Activated CD8-positive, alpha-beta T cell treated with anti-CD3 and anti-CD28 coated beads, Interleukin-2, amount 10 ng/mL, durations not matched to agents 7 days and 5 days (primary cell): ENCODE results near the gene KLF11. TPM values are rescaled to one million over a fixed set of nuclear protein-coding genes. Genes with fewer than 3 reads are reported as not detected.

Experiments
- ATAC-seq: fragments of 150-1000 bp; cut with Tn5 transposase; one replicate; pipeline ENCODE4 v1.10.0; 2021; ENCODE audit warnings: moderate library complexity
- CTCF ChIA-PET: fragments of 350-600 bp; sonication (Branson Sonifier 250); formaldehyde crosslinking; loops from one replicate; lab custom pipeline; 2021; ENCODE audit warnings: antibody characterized with exemption; lab: Charles Lee
- POLR2A ChIA-PET: fragments of 350-600 bp; sonication (Branson Sonifier 250); formaldehyde crosslinking; loops from one replicate; lab custom pipeline; 2021; ENCODE audit warnings: antibody characterized with exemption; lab: Charles Lee
- DNase-seq: peaks from one replicate; pipeline ENCODE4 v3.0.0-alpha.2; 2020
- H3K27ac Mint-ChIP-seq: one replicate; pipeline ENCODE4 v1.8.0; 2021; ENCODE audit warnings: mild to moderate bottlenecking, mixed read lengths
- H3K27me3 Mint-ChIP-seq: one replicate; pipeline ENCODE4 v1.8.0; 2021; ENCODE audit warnings: low read depth, mixed read lengths
- H3K36me3 Mint-ChIP-seq: one replicate; pipeline ENCODE4 v1.8.0; 2021; ENCODE audit warnings: low read depth, mixed read lengths
- H3K4me1 Mint-ChIP-seq: one replicate; pipeline ENCODE4 v1.8.0; 2021; ENCODE audit warnings: low read depth, mixed read lengths
- H3K4me3 Mint-ChIP-seq: one replicate; pipeline ENCODE4 v1.8.0; 2021; ENCODE audit warnings: mild to moderate bottlenecking, mixed read lengths
- H3K9me3 Mint-ChIP-seq: one replicate; pipeline ENCODE4 v1.8.0; 2022; ENCODE audit warnings: mixed read lengths; ENCODE audit not compliant: insufficient read depth
- total RNA-seq, 2 experiments: library from RNA; stranded (reverse); gene quantifications; one replicate each; pipeline ENCODE4 v1.2.3, GENCODE V29; 2021

The KLF11 gene
- total RNA-seq, 2 experiments from 2014 or later: 6.8 to 9.2 TPM

DNA sequence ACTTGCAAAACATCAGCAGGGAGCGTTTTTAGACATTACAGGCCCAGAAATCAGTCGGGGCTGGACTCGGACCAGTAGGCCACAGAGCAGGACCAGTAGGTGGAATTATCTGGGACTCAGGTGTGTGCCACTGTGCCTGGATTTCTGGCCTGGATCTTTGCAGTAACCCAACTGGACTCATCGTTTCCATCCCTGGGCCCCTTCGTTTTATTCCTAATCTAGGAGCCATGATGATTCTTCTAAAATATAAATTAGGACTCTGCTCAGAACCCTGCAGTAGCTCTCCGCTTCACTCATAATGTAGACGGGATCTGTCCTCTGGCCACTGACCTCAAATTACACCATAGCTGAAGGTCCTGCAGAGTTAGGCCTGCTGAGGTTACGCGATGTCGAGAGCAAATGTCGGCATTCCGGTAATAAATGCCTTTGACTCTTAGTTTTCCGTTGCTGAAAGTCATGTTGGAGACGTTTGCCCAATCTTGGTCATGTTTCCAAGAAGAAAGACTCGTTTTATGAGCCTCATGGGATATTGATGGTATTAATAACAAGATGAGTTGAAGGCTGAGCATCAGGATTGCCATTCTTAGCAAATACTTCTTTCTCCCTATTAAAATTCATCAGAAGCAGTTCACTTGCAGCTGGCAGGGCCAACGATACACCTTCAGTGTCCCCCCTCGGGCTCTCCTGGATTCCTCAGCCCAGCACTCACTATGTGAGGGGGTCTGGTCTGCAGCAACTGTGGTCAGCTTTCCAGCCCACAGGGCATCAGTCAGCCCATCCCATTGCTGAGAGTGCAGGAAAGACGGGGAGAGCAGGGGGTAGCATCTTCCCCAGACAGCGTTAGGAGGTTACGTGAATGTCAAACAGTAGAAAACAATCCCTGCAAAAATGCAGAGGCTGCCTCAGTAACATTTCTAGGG, 39.9 kb upstream of the KLF11 start:
- no peak for DNase-seq
- H3K9me3 Mint-ChIP-seq: no peaks in the 10 kb centered on the region
- H3K4me3 Mint-ChIP-seq: no peak overlapping the region
- POLR2A ChIA-PET: no interaction called here
- ATAC-seq: no peak
- H3K27ac Mint-ChIP-seq: no peak overlapping the region
- CTCF ChIA-PET: interaction anchor here (1.7 kb wide), 1 partner anchor 20 kb away, joined by 5 read pairs; no protein-coding TSS in a partner anchor
- peaks cover 18% of the 10 kb centered on the region for H3K27me3 Mint-ChIP-seq
- H3K36me3 Mint-ChIP-seq: no peaks in the 10 kb centered on the region
- H3K4me1 Mint-ChIP-seq: no peaks in the 10 kb centered on the region

DNA sequence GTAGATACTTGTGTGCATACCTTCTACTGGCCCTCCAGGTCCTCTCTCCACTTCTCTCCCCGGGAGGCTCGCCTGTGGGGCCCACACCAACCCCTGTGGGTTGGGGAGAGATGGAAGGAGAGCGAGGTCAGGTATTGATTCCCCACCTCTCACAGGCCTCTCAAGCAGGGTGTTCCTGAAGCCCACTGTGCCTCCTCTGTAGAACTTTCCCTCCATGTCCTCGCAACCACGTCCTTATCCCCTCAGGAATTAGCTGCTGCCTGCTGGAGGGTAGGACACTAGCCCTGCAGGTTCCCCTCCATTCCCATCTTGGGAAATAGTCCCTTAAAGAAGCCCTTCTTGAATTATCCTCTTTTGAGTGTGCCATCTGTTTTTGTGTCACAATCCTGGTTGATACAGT, 38.9 kb upstream of the KLF11 start:
- ChIA-PET CTCF (interaction anchor here (4.5 kb wide), 1 partner anchor 20 kb away, joined by 22 read pairs; no protein-coding TSS in a partner anchor), POLR2A (no interaction called here)
- ATAC-seq (no peak), DNase-seq (no peak)
- H3K4me1 Mint-ChIP-seq: no peaks in the 10 kb centered on the region
- peaks cover 18% of the 10 kb centered on the region for H3K27me3 Mint-ChIP-seq
- H3K4me3 Mint-ChIP-seq: no peak overlapping the region
- H3K27ac Mint-ChIP-seq: no peak overlapping the region
- H3K36me3 Mint-ChIP-seq: no peaks in the 10 kb centered on the region
- H3K9me3 Mint-ChIP-seq: no peaks in the 10 kb centered on the region

DNA sequence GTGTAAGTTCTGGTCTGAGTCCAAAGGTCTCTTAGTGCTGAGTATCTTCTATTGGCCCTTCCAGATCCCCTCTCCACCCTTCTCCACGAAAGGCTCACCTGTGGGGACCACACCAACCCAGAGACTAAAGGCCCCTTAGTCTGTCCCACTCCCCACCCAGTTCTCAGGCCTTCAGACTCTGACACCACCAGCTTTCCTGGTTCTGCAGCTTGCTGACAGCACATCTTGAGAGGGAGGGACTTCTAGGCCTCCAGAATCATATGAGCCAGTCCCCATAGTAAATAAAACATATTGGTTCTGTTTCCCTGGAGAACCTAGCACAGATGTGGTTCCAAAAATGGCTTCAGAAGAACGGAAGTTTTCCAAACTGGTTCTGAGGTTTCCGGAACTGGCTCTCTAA, 38.5 kb upstream of the KLF11 start:
- DNase-seq: no peak
- Mint-ChIP-seq H3K27me3 (peaks cover 18% of the 10 kb centered on the region), H3K27ac (no peak overlapping the region), H3K36me3 (no peaks in the 10 kb centered on the region), H3K9me3 (no peaks in the 10 kb centered on the region), H3K4me3 (no peak overlapping the region), H3K4me1 (no peaks in the 10 kb centered on the region)
- no peak for ATAC-seq
- ChIA-PET POLR2A (no interaction called here), CTCF (interaction anchor here (4.5 kb wide), 1 partner anchor 21 kb away, joined by 22 read pairs; no protein-coding TSS in a partner anchor)

DNA sequence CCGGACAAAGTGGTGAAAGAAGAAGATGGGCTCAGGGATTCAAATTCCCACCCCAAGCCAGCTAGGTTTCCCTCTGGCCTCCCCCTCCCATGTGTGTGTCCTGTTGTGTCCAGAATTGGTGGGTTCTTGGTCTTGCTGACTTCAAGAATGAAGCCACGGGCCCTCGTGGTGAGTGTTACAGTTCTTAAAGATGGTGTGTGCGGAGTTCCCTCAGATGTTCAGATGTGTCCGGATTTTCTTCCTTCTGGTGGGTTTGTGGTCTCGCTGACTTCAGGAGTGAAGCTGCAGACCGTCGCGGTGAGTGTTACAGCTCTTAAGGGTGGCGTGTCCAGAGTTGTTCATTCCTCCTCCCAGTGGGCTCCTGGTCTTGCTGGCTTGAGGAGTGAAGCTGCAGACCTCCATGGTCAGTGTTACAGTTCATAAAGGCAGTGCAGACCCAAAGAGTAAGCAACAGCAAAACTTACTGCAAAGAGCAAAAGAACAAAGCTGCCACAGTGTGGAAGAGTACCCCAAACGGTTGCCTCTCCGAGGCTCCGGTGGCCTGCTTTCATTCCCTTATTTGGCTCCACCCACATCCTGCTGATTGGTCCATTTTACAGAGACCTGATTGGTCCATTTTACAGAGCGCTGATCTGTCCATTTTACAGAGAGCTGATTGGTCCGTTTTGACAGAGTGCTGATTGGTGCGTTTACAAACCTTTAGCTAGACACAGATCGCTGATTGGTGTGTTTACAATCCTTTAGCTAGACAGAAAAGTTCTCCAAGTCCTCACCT, 37.7 kb upstream of the KLF11 start:
- no peaks in the 10 kb centered on the region for H3K9me3 Mint-ChIP-seq
- no peaks in the 10 kb centered on the region for H3K4me1 Mint-ChIP-seq
- no peak for ATAC-seq
- H3K36me3 Mint-ChIP-seq: no peaks in the 10 kb centered on the region
- no peak overlapping the region for H3K4me3 Mint-ChIP-seq
- ChIA-PET CTCF (interaction anchor here (1.1 to 4.5 kb wide), 3 partner anchors 21 to 206 kb away, joined by 3 to 22 read pairs (median 3); no protein-coding TSS in a partner anchor), POLR2A (interaction anchor here (1.1 kb wide), 1 partner anchor 34 kb away, joined by 3 read pairs; no protein-coding TSS in a partner anchor)
- H3K27ac Mint-ChIP-seq: no peak overlapping the region
- H3K27me3 Mint-ChIP-seq: peaks cover 18% of the 10 kb centered on the region
- DNase-seq: no peak

DNA sequence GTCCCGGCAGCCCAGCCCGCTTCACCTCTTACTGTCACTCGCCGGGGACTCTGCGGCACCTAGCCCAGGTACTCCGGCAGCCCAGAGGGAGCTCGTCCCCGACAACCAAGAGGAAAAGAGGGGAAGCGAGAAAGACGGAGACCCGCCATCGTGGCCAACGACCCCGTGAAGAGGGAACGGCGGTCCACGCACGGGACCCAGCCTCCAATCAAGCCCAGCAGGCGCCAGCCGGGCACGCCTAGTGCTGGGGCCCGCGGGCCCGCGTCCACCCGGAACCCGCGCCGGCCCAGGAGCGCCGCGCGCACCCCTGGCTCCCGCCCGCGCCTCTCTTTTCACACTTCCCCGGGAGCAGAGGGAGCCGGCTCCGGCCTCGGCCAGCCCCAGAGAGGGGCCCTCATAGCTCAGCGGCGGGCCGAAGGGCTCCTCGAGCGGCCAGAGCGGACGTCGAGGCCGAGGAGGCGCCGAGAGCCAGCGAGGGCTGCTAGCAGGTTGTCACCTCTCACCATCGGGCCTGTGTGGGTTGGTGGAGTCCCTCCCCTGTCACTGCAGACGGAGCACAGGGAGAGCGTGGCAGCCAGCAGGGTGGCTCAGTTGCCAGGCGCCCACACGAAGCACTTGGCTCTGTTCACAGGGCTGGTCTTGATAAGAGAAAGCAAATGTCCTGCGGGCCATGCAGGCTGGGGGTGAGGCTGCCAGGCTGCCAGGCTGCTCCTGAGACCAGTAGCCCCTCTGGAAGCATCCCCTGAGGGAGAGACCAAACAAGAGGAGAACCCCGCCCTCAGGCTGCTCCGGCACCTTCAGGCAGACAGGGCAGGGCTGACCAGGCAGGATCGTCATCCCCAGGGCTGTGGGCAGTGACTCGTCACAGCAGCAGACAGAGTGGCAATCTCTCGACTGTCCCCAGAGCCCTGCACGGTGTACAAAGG, 36.9 kb upstream of the KLF11 start:
- Mint-ChIP-seq H3K4me1 (no peaks in the 10 kb centered on the region), H3K27me3 (peaks cover 18% of the 10 kb centered on the region), H3K9me3 (no peaks in the 10 kb centered on the region), H3K27ac (no peak overlapping the region), H3K4me3 (no peak overlapping the region), H3K36me3 (no peaks in the 10 kb centered on the region)
- ATAC-seq: peak; percentile 30
- CTCF ChIA-PET: interaction anchor here (1.1 to 4.5 kb wide), 3 partner anchors 22 to 207 kb away, joined by 3 to 22 read pairs (median 3); no protein-coding TSS in a partner anchor
- POLR2A ChIA-PET: interaction anchor here (0.7 to 1.1 kb wide), 2 partner anchors 35 to 1241 kb away, joined by 3 read pairs; no protein-coding TSS in a partner anchor
- DNase-seq: no peak

DNA sequence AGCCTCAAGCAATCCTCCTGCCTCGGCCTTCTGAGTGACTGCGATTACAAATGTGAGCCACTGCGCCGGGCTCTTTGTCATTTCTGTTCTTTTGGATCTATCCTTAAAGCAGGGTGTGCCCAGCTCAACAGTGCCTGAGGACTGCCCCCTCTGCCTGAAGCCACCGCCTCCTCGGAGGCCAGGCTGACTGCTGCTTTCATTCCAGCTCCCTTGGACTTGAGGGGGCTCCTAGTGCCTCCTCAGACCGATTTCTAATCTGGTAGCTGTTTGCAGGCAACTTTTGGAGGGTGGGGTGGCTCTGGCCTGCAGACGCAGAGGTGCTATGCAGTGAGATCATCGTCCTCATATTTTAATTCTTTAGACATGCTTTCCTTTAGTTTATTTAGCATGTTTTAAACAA, 35.9 kb upstream of the KLF11 start:
- CTCF ChIA-PET: interaction anchor here (4.5 kb wide), 1 partner anchor 23 kb away, joined by 22 read pairs; no protein-coding TSS in a partner anchor
- no peak for DNase-seq
- Mint-ChIP-seq H3K9me3 (no peaks in the 10 kb centered on the region), H3K27ac (no peak overlapping the region), H3K4me1 (no peaks in the 10 kb centered on the region), H3K27me3 (peaks cover 18% of the 10 kb centered on the region), H3K4me3 (no peak overlapping the region), H3K36me3 (no peaks in the 10 kb centered on the region)
- POLR2A ChIA-PET: interaction anchor here (0.7 kb wide), 1 partner anchor 1242 kb away, joined by 3 read pairs; no protein-coding TSS in a partner anchor
- ATAC-seq: no peak

DNA sequence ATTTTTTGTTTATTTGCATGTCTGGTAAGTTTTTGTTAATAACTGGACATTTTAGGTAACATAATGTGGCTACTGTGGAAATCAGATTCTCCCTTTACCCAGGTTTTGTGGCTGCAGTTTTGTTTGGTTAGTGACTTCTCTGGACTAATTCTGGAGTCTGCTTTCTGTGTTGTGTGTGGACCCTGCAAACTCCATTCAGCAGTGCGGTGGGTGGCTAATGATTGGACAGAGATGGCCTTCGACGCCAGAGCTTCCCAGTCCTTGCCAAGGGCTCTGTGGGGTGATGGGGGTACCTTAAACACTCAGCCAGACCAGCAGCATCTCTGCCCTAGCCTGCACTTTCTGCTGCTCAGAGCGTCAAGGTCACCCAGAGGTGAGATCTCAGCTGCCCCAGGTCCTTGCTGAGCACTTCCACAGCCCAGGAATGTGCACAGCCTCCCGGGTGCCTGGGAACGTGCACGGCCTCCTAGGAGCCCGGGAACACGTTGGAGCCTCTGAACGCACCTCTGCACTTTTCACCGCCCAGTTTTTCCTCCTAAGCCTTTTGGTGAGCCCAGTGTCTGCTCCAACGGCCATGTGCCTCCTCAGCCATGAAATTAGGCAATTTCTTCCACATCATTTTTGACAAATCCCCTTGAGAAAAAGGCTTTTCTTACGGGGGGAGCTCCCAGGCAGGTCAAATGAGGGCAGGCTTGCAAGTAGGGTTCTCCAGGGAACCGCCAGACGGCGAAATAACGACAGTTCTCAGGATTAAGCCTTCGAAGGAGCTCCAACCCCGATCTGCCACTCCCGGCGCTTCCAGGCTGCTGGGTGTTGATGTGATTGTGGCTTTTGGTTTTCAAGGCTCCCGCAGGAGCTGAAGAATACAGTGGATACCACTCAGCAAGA, 35.2 kb upstream of the KLF11 start:
- no peak for DNase-seq
- Mint-ChIP-seq H3K36me3 (no peaks in the 10 kb centered on the region), H3K27ac (no peak overlapping the region), H3K4me1 (no peaks in the 10 kb centered on the region), H3K4me3 (no peak overlapping the region), H3K27me3 (peaks cover 18% of the 10 kb centered on the region), H3K9me3 (no peaks in the 10 kb centered on the region)
- CTCF ChIA-PET: interaction anchor here (4.5 kb wide), 1 partner anchor 24 kb away, joined by 22 read pairs; no protein-coding TSS in a partner anchor
- POLR2A ChIA-PET: no interaction called here
- ATAC-seq: no peak

DNA sequence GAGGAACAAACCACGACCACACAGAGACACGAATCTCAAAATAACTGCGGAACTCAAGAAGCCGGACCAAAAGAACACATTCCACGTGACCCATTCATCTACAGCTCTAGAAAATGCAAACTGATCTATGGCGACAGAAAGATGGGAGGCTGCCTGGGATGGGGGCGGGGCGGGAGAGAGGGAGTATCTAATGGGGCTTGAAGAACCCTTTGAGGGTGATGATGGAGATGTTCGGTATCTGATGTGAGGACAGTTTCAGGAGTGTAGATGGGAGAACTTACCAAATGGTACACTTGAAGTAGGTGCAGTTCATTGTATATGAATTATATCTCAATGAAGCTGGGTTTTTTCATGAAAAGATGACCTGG, 34.6 kb upstream of the KLF11 start:
- peaks cover 18% of the 10 kb centered on the region for H3K27me3 Mint-ChIP-seq
- POLR2A ChIA-PET: no interaction called here
- DNase-seq (no peak), ATAC-seq (no peak)
- H3K36me3 Mint-ChIP-seq: no peaks in the 10 kb centered on the region
- H3K27ac Mint-ChIP-seq: no peak overlapping the region
- CTCF ChIA-PET: no interaction called here
- H3K9me3 Mint-ChIP-seq: no peaks in the 10 kb centered on the region
- H3K4me3 Mint-ChIP-seq: no peak overlapping the region
- no peaks in the 10 kb centered on the region for H3K4me1 Mint-ChIP-seq

DNA sequence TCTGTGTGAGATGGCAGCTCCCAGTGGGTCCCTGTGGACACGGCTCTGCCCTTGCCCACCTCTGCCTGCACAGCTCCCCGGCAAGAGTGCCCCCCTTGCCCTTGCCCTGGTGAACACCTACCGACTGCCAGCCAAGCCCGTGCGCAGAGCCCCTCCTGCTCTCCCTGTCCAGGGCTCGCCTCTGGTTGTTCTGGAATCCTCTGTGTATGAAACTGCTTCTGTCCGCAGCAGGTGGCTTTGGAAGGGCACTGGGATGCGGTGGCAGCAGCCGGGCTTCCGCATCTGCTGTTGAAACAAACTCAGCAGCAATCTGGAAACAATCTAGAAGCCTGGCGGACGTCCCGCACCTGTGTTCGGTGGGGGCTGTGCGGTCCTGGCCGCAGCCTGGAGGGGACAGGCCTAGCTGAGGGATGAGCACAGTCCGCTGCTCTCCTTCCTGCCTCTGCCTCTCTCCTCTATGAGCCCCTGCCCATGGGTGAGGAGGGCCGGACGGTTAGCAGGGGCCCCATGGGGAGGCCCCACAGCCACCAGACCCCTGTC, 34.0 kb upstream of the KLF11 start:
- no peak overlapping the region for H3K4me3 Mint-ChIP-seq
- H3K36me3 Mint-ChIP-seq: no peaks in the 10 kb centered on the region
- DNase-seq: no peak
- ATAC-seq: no peak
- H3K27ac Mint-ChIP-seq: no peak overlapping the region
- H3K9me3 Mint-ChIP-seq: no peaks in the 10 kb centered on the region
- no peaks in the 10 kb centered on the region for H3K4me1 Mint-ChIP-seq
- CTCF ChIA-PET: no interaction called here
- POLR2A ChIA-PET: no interaction called here
- peaks cover 18% of the 10 kb centered on the region for H3K27me3 Mint-ChIP-seq
